Body of pancreas (tissue), 4 donors: ENCODE data around the gene CPSF2. TPM values are rescaled to one million over a fixed set of nuclear protein-coding genes. Genes with fewer than 3 reads are reported as not detected.
"Not testable (repeated sequence)": the region's sequence is repeated elsewhere in the genome, so short reads cannot be mapped to it uniquely, and the experiment has no call there.

Experiments
- ATAC-seq: fragments of 150-250 bp; one replicate; pipeline ENCODE4 v1.9.1; 2016
- DNase-seq, 4 donors: peaks; one replicate each; pipeline ENCODE4 v3.0.0-alpha.2; 2019
- H3K27ac ChIP-seq, 4 donors: fragments of 200-600 bp; sonication (generic); 1 replicate in 3 of 4; 2 replicates in 1 of 4; pipeline versions ENCODE4 v1.5.1 to v1.6.1; 2016 to 2019; ENCODE audit warnings: mild to moderate bottlenecking in 1 of 4, mixed read lengths in 1 of 4, moderate library complexity in 1 of 4
- H3K27me3 ChIP-seq, 2 donors: fragments of 200-600 bp; sonication (generic); one replicate each; pipeline ENCODE4 v1.6.0; 2016; ENCODE audit warnings: mild to moderate bottlenecking in 1 of 2
- H3K36me3 ChIP-seq, 2 donors: fragments of 200-600 bp; sonication (generic); replicated peaks in 1 of 2; 2 replicates each; pipeline ENCODE4 v1.5.1; 2016; ENCODE audit warnings: low read depth in 2 of 2; ENCODE audit not compliant: insufficient read depth in 1 of 2
- H3K4me1 ChIP-seq: fragments of 200-600 bp; sonication (generic); one replicate; pipeline ENCODE4 v1.6.0; 2016
- H3K4me3 ChIP-seq, 2 donors: fragments of 200-600 bp; sonication (generic); 1 replicate in 1 of 2; 2 replicates in 1 of 2; pipeline ENCODE4 v1.5.1; 2016 to 2019
- H3K9me3 ChIP-seq, 3 donors: fragments of 200-600 bp; sonication (generic); 1 replicate in 2 of 3; 2 replicates in 1 of 3; pipeline ENCODE4 v1.5.1; 2016
- POLR2A ChIP-seq, 3 donors: fragments of 450-650 bp; IDR thresholded peaks; one replicate each; pipeline ENCODE4 v1.6.1; 2016; ENCODE audit warnings: antibody characterized with exemption in 3 of 3, mild to moderate bottlenecking in 2 of 3
- WGBS, 2 donors: methylation state at CpG; one replicate each; pipeline ENCODE4 v1.1.5; 2017; 5-methylcytosine and 5-hydroxymethylcytosine counted together
- intact Hi-C: fragments of 100-400 bp; cut with DNase I; formaldehyde crosslinking; loops from one replicate; pipeline ENCODE4 v1.15.1; 2023
- total RNA-seq, 2 donors: library from RNA; depleted of rRNA; stranded (reverse); fragments of >200 nt; gene quantifications; one replicate each; pipeline ENCODE4 v1.1.0, GENCODE V29; 2016
- TF ChIP-seq, protein P1 (sequence below), 7 experiments: fragments of 450-650 bp in 4 of 7; fragments of 200-600 bp in 3 of 7; sonication (generic) in 3 of 7; IDR thresholded peaks; one replicate each; pipeline ENCODE4 v1.5.1; 2016 to 2019; ENCODE audit warnings: antibody characterized with exemption in 7 of 7

The CPSF2 gene
- total RNA-seq, 2 donors from 2014 or later, result 7.8 to 19.1 TPM

DNA sequence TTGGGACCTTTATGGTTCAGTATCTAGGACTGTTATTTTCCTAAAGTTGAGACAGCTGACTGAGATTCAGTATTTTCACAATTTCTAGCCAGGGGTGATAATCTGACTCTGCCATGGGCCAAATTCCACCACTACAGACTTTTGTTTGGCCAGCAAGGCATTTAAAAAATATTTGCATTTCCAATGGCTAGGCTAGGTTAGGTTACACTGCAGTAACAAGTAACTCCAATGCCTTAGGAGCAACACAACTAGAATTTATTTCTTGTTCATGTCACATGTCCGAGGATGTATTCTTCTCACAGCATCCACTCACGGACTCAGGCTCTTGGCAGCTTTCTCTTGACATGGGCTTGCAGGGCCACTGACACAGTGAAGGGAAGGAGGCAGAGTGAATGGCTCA is 83.0 kb downstream of the CPSF2 start:
- Histone ChIP-seq H3K36me3 (no peaks in the 10 kb centered on the region), H3K4me1 (no peaks in the 10 kb centered on the region), H3K27ac (no peak overlapping the region), H3K27me3 (no peaks in the 10 kb centered on the region), H3K4me3 (no peak overlapping the region), H3K9me3 (no peaks in the 10 kb centered on the region)
- WGBS, 2 donors, result 66 to 94% methylated on average over 2 of the region's 2 CpGs
- ATAC-seq (no peak), DNase-seq (no peak)
- no peak for TF ChIP-seq POLR2A (IDR thresholded peaks at IDR 0.05)
- TF ChIP-seq, protein P1, sequence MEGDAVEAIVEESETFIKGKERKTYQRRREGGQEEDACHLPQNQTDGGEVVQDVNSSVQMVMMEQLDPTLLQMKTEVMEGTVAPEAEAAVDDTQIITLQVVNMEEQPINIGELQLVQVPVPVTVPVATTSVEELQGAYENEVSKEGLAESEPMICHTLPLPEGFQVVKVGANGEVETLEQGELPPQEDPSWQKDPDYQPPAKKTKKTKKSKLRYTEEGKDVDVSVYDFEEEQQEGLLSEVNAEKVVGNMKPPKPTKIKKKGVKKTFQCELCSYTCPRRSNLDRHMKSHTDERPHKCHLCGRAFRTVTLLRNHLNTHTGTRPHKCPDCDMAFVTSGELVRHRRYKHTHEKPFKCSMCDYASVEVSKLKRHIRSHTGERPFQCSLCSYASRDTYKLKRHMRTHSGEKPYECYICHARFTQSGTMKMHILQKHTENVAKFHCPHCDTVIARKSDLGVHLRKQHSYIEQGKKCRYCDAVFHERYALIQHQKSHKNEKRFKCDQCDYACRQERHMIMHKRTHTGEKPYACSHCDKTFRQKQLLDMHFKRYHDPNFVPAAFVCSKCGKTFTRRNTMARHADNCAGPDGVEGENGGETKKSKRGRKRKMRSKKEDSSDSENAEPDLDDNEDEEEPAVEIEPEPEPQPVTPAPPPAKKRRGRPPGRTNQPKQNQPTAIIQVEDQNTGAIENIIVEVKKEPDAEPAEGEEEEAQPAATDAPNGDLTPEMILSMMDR (IDR thresholded peaks at IDR 0.05), result no peak
- intact Hi-C loops, result no loop called here

DNA sequence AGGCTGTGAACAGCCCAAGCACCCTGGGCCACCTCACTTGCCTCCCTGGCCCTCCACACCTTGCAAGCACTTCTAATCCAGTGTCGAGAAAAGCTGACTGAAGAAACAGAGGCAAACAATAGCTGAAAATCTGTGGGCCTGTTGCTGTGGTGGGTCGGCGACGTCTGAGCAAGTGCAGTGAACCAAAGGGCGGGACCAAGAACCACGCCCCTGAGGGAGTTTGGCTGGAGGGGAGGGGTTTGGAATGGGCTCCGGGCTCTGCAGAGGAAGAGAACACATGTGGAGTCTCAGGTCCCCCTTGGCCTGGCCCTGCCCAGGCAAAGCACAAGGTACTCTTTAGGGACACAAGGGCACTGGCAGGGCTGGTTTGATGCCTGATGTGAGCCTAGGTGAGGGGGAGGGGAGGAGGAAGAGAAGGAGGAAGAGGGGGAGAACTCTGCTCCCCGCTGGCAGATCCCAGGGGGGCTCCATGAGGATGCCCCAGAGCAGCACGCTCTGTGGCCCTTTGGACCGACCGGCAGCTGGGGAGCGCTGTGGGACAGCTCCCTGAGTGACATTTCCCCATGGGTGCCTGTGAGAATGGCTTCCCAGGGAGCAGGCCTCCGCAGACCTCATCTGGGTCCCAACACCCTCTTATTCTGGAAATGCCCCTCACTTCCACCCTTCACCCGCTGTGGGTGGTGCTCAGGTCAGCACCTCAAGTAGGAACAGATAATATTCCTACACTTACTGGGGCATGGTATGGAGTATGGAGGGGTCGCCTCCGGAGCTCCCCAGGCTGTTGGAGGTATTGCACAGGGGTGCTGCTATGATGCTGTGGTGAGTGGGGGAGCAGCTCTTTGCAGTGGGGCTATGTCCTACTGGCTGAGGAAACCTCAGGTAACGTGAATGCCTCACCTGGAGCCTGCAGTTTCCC is 85.5 kb downstream of the CPSF2 start:
- no peak for DNase-seq
- H3K27ac ChIP-seq, result no peak overlapping the region
- TF ChIP-seq POLR2A (IDR thresholded peaks at IDR 0.05), result no peak
- TF ChIP-seq, protein P1 (IDR thresholded peaks at IDR 0.05), result no peak
- ATAC-seq, result no peak
- 48 to 57% methylated on average over 13 to 17 of the region's 17 CpGs for WGBS, 2 donors
- no peaks in the 10 kb centered on the region for H3K4me1 ChIP-seq
- no peaks in the 10 kb centered on the region for H3K27me3 ChIP-seq
- intact Hi-C loops, result no loop called here
- no peak overlapping the region for H3K4me3 ChIP-seq
- H3K9me3 ChIP-seq, result no peaks in the 10 kb centered on the region
- no peaks in the 10 kb centered on the region for H3K36me3 ChIP-seq

DNA sequence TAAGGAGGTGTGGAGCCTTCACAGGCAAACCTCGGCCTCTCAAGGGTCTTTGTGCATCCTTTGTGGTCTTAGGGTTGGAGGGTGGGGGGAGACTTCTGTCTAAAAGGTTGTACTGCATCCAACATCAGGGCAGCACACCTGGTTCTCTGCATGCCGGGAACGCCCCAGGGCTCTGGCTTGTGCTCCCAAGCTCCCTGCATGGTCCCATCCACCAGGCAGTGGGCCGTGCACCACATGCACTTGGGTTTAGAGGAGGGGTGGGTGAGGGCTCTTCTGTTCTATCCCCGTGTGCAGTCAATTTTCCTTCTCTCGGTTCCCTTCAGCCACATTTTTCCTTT is 86.1 kb downstream of the CPSF2 start:
- DNase-seq (no peak), ATAC-seq (no peak)
- TF ChIP-seq, protein P1 (IDR thresholded peaks at IDR 0.05), result no peak
- TF ChIP-seq POLR2A (IDR thresholded peaks at IDR 0.05), result no peak
- no peak overlapping the region for H3K27ac ChIP-seq
- WGBS, 2 donors, result 68 to 70% methylated on average over 4 to 6 of the region's 6 CpGs
- intact Hi-C loops, result no loop called here
- no peaks in the 10 kb centered on the region for H3K36me3 ChIP-seq
- H3K4me3 ChIP-seq, result no peak overlapping the region
- no peaks in the 10 kb centered on the region for H3K27me3 ChIP-seq
- no peaks in the 10 kb centered on the region for H3K9me3 ChIP-seq
- H3K4me1 ChIP-seq, result no peaks in the 10 kb centered on the region

DNA sequence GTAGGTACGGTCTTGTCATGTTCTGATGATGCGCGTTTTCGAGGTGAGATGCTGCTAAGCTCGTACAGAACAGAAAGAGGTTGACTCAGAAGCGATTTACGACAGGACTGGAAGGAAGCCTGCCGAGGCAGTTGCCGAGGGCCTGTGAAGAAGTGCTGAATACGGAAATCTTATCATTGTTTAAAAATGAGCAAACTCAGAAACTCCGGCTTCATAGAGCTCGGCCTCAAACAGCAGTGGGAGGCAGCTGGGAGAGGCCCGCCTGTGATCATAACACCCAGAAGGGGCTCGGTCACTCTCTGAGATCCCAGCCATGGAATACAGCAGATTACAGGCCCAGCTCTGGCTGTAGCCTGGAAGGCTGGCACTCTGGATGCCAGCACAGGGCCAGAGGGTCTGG is 87.4 kb downstream of the CPSF2 start:
- TF ChIP-seq, protein P1 (IDR thresholded peaks at IDR 0.05), result no peak
- no peak for TF ChIP-seq POLR2A (IDR thresholded peaks at IDR 0.05)
- Histone ChIP-seq H3K27me3 (no peaks in the 10 kb centered on the region), H3K36me3 (no peaks in the 10 kb centered on the region), H3K9me3 (no peaks in the 10 kb centered on the region), H3K4me1 (no peaks in the 10 kb centered on the region), H3K27ac (no peak overlapping the region), H3K4me3 (no peak overlapping the region)
- DNase-seq (no peak), ATAC-seq (no peak)
- 71 to 75% methylated on average over 14 of the region's 14 CpGs for WGBS, 2 donors
- intact Hi-C loops, result no loop called here

DNA sequence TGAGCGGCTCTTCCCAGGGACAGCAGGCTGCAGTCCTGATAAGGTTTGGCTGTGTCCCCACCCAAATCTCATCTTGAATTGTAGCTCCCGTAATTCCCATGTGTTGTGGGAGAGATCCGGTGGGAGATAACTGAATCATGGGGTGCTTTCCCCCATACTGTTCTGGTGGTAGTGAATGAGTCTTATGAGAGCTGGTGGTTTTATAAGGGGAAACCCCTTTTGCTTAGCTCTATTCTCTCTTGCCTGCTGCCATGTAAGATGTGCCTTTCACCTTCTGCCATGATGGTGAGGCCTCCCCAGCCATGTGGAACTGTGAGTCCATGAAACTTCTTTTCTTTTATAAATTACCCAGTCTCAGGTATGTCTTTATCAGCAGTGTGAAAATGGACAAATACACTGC is 91.4 kb downstream of the CPSF2 start:
- intact Hi-C loops, H3K36me3 ChIP-seq, H3K27me3 ChIP-seq, ATAC-seq, DNase-seq, H3K4me3 ChIP-seq, H3K4me1 ChIP-seq, H3K27ac ChIP-seq, H3K9me3 ChIP-seq: not testable (repeated sequence)
- whole genome bisulfite sequencing, 2 donors, result 77 to 88% methylated on average over 3 of the region's 3 CpGs
